ENCODE data around the gene DOCK10.

The DOCK10 gene

DNA sequence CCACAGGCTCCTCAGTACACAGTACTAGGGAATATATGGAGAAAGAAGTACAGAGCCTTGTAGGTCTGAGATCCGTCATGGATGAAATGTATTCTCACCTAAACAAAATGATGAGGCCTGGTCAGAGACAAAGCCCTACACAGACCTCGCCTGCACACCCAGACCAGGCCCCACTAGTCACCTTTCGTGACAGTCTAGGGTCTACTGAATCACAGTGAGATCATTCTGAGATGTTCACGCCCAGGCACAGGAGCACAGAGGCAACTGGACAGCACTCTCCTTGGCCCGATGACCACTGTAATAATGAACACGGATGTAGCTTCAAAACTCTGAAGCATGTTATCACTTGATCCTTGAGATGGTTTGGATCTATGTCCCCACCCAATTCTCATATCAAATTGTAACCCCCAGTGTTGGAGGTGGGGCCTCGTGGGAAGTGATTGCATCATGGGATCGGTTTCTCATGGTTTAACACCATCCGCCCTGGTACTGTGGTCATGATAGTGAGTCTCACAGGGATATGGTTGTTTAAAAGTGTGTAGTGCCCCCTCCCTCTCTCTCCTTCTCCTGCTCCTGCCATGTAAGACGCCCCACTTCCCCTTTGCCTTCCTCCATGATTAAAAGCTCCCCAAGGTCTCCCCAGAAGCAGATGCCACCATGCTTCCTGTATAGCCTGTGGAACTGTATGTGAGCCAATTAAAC, 15.1 kb downstream of the DOCK10 start:
- Histone ChIP-seq H3K36me3 (ENCODE audit: insufficient read depth, low read length) (peaks cover 4% of the 10 kb centered on the region), H3K4me1 (ENCODE audit: control insufficient read depth, insufficient read depth, low read length) (peaks cover 38% of the 10 kb centered on the region), H3K27me3 (ENCODE audit: control insufficient read depth, insufficient read depth, low read length) (no peaks in the 10 kb centered on the region), H3K9me3 (replicated peaks; ENCODE audit: low read length) (no peaks in the 10 kb centered on the region), H3K9ac (ENCODE audit: low read depth, low read length) (no peak overlapping the region), H3K4me2 (ENCODE audit: low read length) (no peak overlapping the region), H3K4me3 (ENCODE audit: low read length) (no peak overlapping the region)

DNA sequence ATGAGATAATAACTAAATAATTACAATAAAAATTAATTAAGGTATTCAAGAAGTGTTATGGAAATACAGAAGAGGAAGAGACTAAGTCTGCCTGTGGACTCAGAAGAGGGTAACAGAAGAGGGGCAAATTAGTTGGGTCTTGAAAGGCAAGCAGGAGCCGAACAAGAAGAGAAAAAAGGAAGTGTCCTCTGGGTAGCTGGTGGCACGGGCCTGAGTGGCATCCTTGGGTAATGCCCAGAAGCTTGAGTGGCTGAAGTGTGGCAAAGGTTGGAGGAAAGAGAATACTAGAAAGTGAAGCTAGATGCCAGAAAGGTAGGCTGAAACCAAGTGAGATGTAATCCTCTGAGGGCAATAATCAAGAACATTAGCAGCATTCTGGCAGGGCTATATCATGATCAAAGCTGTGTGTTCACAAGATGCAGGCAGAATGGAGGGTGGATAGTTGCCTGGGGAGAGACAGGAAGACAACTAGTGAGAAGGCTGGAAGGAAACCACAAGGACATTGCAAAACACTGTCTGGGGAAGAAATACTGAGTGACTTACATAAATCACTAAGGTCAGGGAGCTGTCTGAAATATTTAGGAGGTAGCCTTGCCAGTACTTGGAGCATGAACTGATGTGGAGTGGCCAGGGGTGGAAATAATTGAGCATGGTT, 16.2 kb downstream of the DOCK10 start:
- Histone ChIP-seq H3K4me1 (ENCODE audit: control insufficient read depth, insufficient read depth, low read length) (peaks cover 41% of the 10 kb centered on the region), H3K9ac (ENCODE audit: low read depth, low read length) (no peak overlapping the region), H3K9me3 (replicated peaks; ENCODE audit: low read length) (no peaks in the 10 kb centered on the region), H3K4me3 (ENCODE audit: low read length) (no peak overlapping the region), H3K36me3 (ENCODE audit: insufficient read depth, low read length) (no peaks in the 10 kb centered on the region), H3K27me3 (ENCODE audit: control insufficient read depth, insufficient read depth, low read length) (no peaks in the 10 kb centered on the region), H3K4me2 (ENCODE audit: low read length) (peak overlapping the region; percentile 56)

DNA sequence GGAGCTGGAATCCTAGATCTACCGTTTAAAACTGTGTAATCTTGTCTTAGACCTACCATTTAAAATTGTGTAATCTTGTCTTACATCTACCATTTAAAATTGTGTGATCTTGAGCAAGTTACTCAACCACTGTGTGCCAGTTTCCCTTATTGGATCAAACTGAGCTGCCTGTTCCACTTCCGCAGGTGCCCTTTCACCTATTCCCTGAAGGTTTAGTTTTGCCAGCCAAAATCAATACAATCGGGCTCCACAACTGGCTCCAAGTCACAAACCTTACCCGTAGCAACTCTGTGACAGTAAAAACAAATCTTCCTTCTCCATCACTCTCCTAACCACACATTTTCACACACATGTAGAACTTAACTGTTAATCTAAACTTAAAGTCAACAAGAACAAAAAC, 20.1 kb downstream of the DOCK10 start:
- H3K4me1 ChIP-seq (ENCODE audit: control insufficient read depth, insufficient read depth, low read length): peaks cover 52% of the 10 kb centered on the region
- H3K9ac ChIP-seq (ENCODE audit: low read depth, low read length): no peak overlapping the region
- H3K27me3 ChIP-seq (ENCODE audit: control insufficient read depth, insufficient read depth, low read length): no peaks in the 10 kb centered on the region
- no peaks in the 10 kb centered on the region for H3K9me3 ChIP-seq (replicated peaks; ENCODE audit: low read length)
- H3K4me3 ChIP-seq (ENCODE audit: low read length): no peak overlapping the region
- H3K36me3 ChIP-seq (ENCODE audit: insufficient read depth, low read length): no peaks in the 10 kb centered on the region
- no peak overlapping the region for H3K4me2 ChIP-seq (ENCODE audit: low read length)

- no peak overlapping the region for H3K4me3 ChIP-seq (ENCODE audit: low read length)
- H3K9ac ChIP-seq (ENCODE audit: low read depth, low read length): no peak overlapping the region
- peaks cover 36% of the 10 kb centered on the region for H3K4me1 ChIP-seq (ENCODE audit: control insufficient read depth, insufficient read depth, low read length)
- no peak overlapping the region for H3K4me2 ChIP-seq (ENCODE audit: low read length)
- H3K36me3 ChIP-seq (ENCODE audit: insufficient read depth, low read length): no peaks in the 10 kb centered on the region
- no peaks in the 10 kb centered on the region for H3K9me3 ChIP-seq (replicated peaks; ENCODE audit: low read length)
- no peaks in the 10 kb centered on the region for H3K27me3 ChIP-seq (ENCODE audit: control insufficient read depth, insufficient read depth, low read length)
These were observed 22.0 kb downstream of the DOCK10 start for GRCh38 chr2:225020168-225020849.

- Histone ChIP-seq H3K4me1 (ENCODE audit: control insufficient read depth, insufficient read depth, low read length) (peaks cover 34% of the 10 kb centered on the region), H3K9me3 (replicated peaks; ENCODE audit: low read length) (no peaks in the 10 kb centered on the region), H3K36me3 (ENCODE audit: insufficient read depth, low read length) (no peaks in the 10 kb centered on the region), H3K4me3 (ENCODE audit: low read length) (no peak overlapping the region), H3K27me3 (ENCODE audit: control insufficient read depth, insufficient read depth, low read length) (no peaks in the 10 kb centered on the region), H3K9ac (ENCODE audit: low read depth, low read length) (no peak overlapping the region), H3K4me2 (ENCODE audit: low read length) (no peak overlapping the region)
These were observed 23.2 kb downstream of the DOCK10 start for GRCh38 chr2:225019105-225019504.

DNA sequence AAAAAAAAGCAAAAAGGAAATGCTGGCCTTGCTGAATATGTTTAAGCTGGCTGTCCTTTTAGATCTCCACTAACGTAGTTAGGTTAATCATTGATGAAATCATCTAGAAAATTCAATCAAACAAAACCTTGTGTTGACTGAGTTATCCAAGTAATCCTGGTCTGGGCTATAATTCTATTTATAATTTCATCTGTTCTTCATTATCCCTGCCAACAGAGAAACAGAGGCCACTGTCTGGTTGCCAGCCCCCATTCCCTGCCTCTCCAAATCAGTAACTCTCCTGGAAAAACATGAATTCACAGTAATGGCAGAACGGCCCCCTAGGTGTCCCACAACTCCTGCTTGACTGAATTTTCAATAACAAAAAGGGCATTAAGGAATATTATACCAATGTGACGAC, 24.6 kb downstream of the DOCK10 start:
- H3K9me3 ChIP-seq (replicated peaks; ENCODE audit: low read length): no peaks in the 10 kb centered on the region
- no peak overlapping the region for H3K4me3 ChIP-seq (ENCODE audit: low read length)
- H3K36me3 ChIP-seq (ENCODE audit: insufficient read depth, low read length): no peaks in the 10 kb centered on the region
- no peaks in the 10 kb centered on the region for H3K27me3 ChIP-seq (ENCODE audit: control insufficient read depth, insufficient read depth, low read length)
- H3K4me2 ChIP-seq (ENCODE audit: low read length): no peak overlapping the region
- H3K9ac ChIP-seq (ENCODE audit: low read depth, low read length): no peak overlapping the region
- H3K4me1 ChIP-seq (ENCODE audit: control insufficient read depth, insufficient read depth, low read length): peaks cover 38% of the 10 kb centered on the region

GRCh38 chr2:225017098-225017685, 25.1 kb downstream of the DOCK10 start:
- Histone ChIP-seq H3K9me3 (replicated peaks; ENCODE audit: low read length) (no peaks in the 10 kb centered on the region), H3K4me1 (ENCODE audit: control insufficient read depth, insufficient read depth, low read length) (peaks cover 38% of the 10 kb centered on the region), H3K9ac (ENCODE audit: low read depth, low read length) (no peak overlapping the region), H3K4me3 (ENCODE audit: low read length) (no peak overlapping the region), H3K4me2 (ENCODE audit: low read length) (no peak overlapping the region), H3K27me3 (ENCODE audit: control insufficient read depth, insufficient read depth, low read length) (no peaks in the 10 kb centered on the region), H3K36me3 (ENCODE audit: insufficient read depth, low read length) (no peaks in the 10 kb centered on the region)

GRCh38 chr2:225013425-225014365, 28.6 kb downstream of the DOCK10 start:
- Histone ChIP-seq H3K4me3 (ENCODE audit: low read length) (no peak overlapping the region), H3K9me3 (replicated peaks; ENCODE audit: low read length) (no peaks in the 10 kb centered on the region), H3K27me3 (ENCODE audit: control insufficient read depth, insufficient read depth, low read length) (no peaks in the 10 kb centered on the region), H3K4me2 (ENCODE audit: low read length) (no peak overlapping the region), H3K36me3 (ENCODE audit: insufficient read depth, low read length) (no peaks in the 10 kb centered on the region), H3K9ac (ENCODE audit: low read depth, low read length) (no peak overlapping the region), H3K4me1 (ENCODE audit: control insufficient read depth, insufficient read depth, low read length) (peaks cover 57% of the 10 kb centered on the region)

DNA sequence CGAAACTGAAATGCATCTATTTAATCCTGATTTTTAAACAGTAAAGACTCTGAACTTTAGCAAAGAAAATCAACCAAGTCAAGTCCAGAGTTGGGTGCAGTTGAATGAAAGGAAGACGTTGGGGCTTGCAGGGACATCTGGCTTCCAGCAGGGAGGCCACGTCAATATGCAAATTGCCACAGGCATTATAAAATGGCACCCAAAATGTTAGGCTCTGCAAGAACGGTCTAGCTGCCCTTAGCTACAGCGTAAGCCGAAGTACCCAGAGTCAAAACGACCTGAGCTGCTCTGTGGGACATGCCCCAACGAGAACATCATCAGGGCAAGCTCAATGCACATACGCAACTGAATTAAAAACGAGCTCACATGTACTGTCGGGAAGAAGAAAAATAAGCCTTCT, 30.7 kb downstream of the DOCK10 start:
- Histone ChIP-seq H3K27me3 (ENCODE audit: control insufficient read depth, insufficient read depth, low read length) (no peaks in the 10 kb centered on the region), H3K4me3 (ENCODE audit: low read length) (no peak overlapping the region), H3K4me1 (ENCODE audit: control insufficient read depth, insufficient read depth, low read length) (peaks cover 48% of the 10 kb centered on the region), H3K9ac (ENCODE audit: low read depth, low read length) (peak overlapping the region; percentile 55), H3K9me3 (replicated peaks; ENCODE audit: low read length) (no peaks in the 10 kb centered on the region), H3K4me2 (ENCODE audit: low read length) (peak overlapping the region; percentile 58), H3K36me3 (ENCODE audit: insufficient read depth, low read length) (no peaks in the 10 kb centered on the region)

DNA sequence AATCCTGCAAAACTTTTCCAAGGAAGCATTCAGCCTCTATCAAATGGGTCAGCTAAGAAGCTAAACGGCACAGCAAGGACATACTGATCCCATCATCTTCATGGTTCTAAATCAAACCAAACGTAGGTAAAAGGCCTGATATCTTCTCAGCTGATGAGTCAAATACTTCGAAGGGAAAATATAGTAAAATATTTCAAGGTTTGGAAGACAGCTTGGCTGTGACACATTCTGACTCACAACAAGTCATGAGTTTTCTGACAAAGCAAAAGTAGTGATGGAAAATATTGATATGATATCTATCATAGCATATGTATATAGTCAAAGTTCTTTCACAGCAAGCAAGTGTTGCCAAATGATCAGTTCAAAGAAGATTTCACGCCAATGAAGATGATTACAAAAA, 31.5 kb downstream of the DOCK10 start:
- Histone ChIP-seq H3K9me3 (replicated peaks; ENCODE audit: low read length) (no peaks in the 10 kb centered on the region), H3K4me2 (ENCODE audit: low read length) (peak overlapping the region; percentile 58), H3K9ac (ENCODE audit: low read depth, low read length) (peak overlapping the region; percentile 59), H3K36me3 (ENCODE audit: insufficient read depth, low read length) (no peaks in the 10 kb centered on the region), H3K4me3 (ENCODE audit: low read length) (no peak overlapping the region), H3K4me1 (ENCODE audit: control insufficient read depth, insufficient read depth, low read length) (peaks cover 48% of the 10 kb centered on the region), H3K27me3 (ENCODE audit: control insufficient read depth, insufficient read depth, low read length) (no peaks in the 10 kb centered on the region)

DNA sequence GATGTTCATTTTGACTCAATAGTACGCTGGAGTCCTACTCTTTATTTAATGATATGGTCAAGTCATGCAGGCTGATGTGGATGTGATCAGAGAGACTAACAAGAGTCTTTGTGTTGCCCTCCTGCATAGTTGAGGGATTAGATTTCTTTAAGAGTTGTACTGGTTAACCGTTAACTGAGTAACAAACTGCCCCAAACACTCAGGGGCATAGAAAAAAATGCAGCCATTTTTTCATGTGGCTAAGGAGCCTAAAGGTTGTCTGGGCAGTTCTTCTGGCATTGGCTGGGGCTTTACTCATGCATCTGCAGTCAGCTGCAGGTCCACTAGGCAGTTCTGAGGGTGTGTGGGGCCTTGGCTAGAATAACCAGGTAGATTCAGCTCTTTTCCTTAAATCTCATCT, 32.5 kb downstream of the DOCK10 start:
- peaks cover 46% of the 10 kb centered on the region for H3K4me1 ChIP-seq (ENCODE audit: control insufficient read depth, insufficient read depth, low read length)
- peak overlapping the region; percentile 47 for H3K4me2 ChIP-seq (ENCODE audit: low read length)
- H3K4me3 ChIP-seq (ENCODE audit: low read length): no peak overlapping the region
- H3K9me3 ChIP-seq (replicated peaks; ENCODE audit: low read length): no peaks in the 10 kb centered on the region
- H3K9ac ChIP-seq (ENCODE audit: low read depth, low read length): peak overlapping the region; percentile 59
- no peaks in the 10 kb centered on the region for H3K36me3 ChIP-seq (ENCODE audit: insufficient read depth, low read length)
- H3K27me3 ChIP-seq (ENCODE audit: control insufficient read depth, insufficient read depth, low read length): no peaks in the 10 kb centered on the region

All from skeletal muscle satellite cell (primary cell).